Natural killer cell (primary cell): ENCODE results near the gene CHST8. TPM values are rescaled to one million over a fixed set of nuclear protein-coding genes. Genes with fewer than 3 reads are reported as not detected.

Experiments
- ATAC-seq, 3 donors: fragments of 150-1000 bp in 2 of 3; fragments of 200-7000 bp in 1 of 3; cut with Tn5 transposase; 1 replicate in 1 of 3; 2 replicates in 2 of 3; pipeline ENCODE4 v1.10.0; 2021; ENCODE audit warnings: mild to moderate bottlenecking in 2 of 3, moderate library complexity in 2 of 3
- DNase-seq, 2 donors: peaks; one replicate each; pipeline versions ENCODE4 v3.0.0 to v3.0.0-alpha.2; 2013 to 2021; ENCODE audit warnings: mixed read lengths in 1 of 2
- H3K27ac ChIP-seq: one replicate; pipeline ENCODE4 v1.5.1; 2013; ENCODE audit warnings: mild to moderate bottlenecking, low read length
- H3K27me3 ChIP-seq: one replicate; pipeline ENCODE4 v1.6.1; 2013; ENCODE audit warnings: low read length; ENCODE audit not compliant: control insufficient read depth, insufficient read depth
- H3K36me3 ChIP-seq: one replicate; pipeline ENCODE4 v1.6.1; 2013; ENCODE audit warnings: low read length; ENCODE audit not compliant: control insufficient read depth, insufficient read depth
- H3K4me1 ChIP-seq: one replicate; pipeline ENCODE4 v1.6.1; 2013; ENCODE audit warnings: low read length; ENCODE audit not compliant: control insufficient read depth, insufficient read depth
- H3K4me3 ChIP-seq: one replicate; pipeline ENCODE4 v1.5.1; 2013; ENCODE audit warnings: low read length
- H3K9me3 ChIP-seq: one replicate; pipeline ENCODE4 v1.6.1; 2013; ENCODE audit warnings: low read length; ENCODE audit not compliant: control insufficient read depth, insufficient read depth
- H3K27ac Mint-ChIP-seq, 2 donors: one replicate each; pipeline ENCODE4 v1.8.0; 2022; ENCODE audit warnings: mild to moderate bottlenecking in 2 of 2, mixed read lengths in 2 of 2, moderate library complexity in 1 of 2
- H3K27me3 Mint-ChIP-seq, 2 donors: one replicate each; pipeline ENCODE4 v1.8.0; 2022; ENCODE audit warnings: low read depth in 2 of 2, mixed read lengths in 2 of 2
- H3K36me3 Mint-ChIP-seq: one replicate; pipeline ENCODE4 v1.8.0; 2022; ENCODE audit warnings: mixed read lengths
- H3K4me1 Mint-ChIP-seq, 2 donors: one replicate each; pipeline ENCODE4 v1.8.0; 2022; ENCODE audit warnings: mixed read lengths in 2 of 2
- H3K4me3 Mint-ChIP-seq: one replicate; pipeline ENCODE4 v1.8.0; 2022; ENCODE audit warnings: mild to moderate bottlenecking, moderate library complexity, mixed read lengths
- H3K9me3 Mint-ChIP-seq, 2 donors: one replicate each; pipeline ENCODE4 v1.8.0; 2022; ENCODE audit warnings: mixed read lengths in 2 of 2
- WGBS: methylation state at CpG from one replicate; pipeline ENCODE4 v1.1.7; 2013; ENCODE audit warnings: missing lambda C conversion rate; ENCODE audit not compliant: insufficient coverage; 5-methylcytosine and 5-hydroxymethylcytosine counted together
- intact Hi-C: fragments of 100-400 bp; cut with micrococcal nuclease; formaldehyde crosslinking; loops from one replicate; pipeline ENCODE4 v1.14.2; 2022
- total RNA-seq, 4 donors: library from RNA; stranded (reverse); fragments of 120-200 nt in 1 of 4; gene quantifications; one replicate each; pipeline versions ENCODE4 v1.2.3 to v1.2.4, GENCODE V29; 2013 to 2022
- TF ChIP-seq, protein P1 (sequence below): fragments of 200-600 bp; IDR thresholded peaks from one replicate; pipeline ENCODE4 v1.8.0; 2022; ENCODE audit warnings: antibody characterized with exemption

The CHST8 gene
- total RNA-seq, 3 donors from 2014 or later (not counting 1 experiment from before 2014, with no cell fraction given), result not detected

DNA sequence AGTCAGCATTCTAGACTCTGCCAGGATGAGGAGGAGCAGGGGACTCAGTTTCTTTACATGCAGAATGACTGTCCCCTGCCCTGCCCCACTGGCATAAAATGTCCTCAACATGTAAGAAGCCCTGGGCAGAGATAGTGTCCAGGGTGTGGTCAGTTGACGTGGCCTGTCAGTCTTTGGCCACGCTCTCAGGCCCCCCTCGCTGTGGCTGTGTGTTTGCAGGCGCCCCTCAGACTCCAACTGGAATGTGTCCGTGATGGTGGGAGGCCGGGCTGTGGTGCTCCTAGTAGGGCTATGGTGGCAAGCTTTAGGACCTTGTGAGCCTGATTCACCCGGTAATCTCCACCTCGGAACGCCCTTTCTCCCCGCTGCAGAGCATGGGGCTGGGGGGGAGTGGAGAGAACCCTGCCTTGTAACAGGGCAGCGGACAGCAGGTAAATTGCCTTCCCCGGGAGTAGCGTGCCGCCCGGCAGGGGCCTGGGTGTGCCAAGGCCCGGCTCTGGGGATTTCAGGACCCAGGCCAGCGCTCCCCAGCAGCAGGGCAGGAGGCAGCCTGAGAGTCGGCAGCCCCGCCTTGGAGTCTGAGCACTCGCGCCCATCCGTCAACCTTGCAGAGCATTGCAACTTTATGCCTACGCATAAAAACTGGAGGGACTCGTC, 62.3 kb downstream of the CHST8 start:
- Histone ChIP-seq H3K27me3 (no peaks in the 10 kb centered on the region), H3K4me3 (no peak overlapping the region), H3K9me3 (no peaks in the 10 kb centered on the region), H3K27ac (no peak overlapping the region), H3K4me1 (no peaks in the 10 kb centered on the region), H3K36me3 (no peaks in the 10 kb centered on the region)
- no peak overlapping the region for H3K27ac Mint-ChIP-seq
- no peaks in the 10 kb centered on the region for H3K4me1 Mint-ChIP-seq
- no peak overlapping the region for H3K4me3 Mint-ChIP-seq
- ATAC-seq (no peak), DNase-seq (no peak)
- H3K36me3 Mint-ChIP-seq, result no peaks in the 10 kb centered on the region
- 23% methylated on average over 24 of the region's 24 CpGs for WGBS
- intact Hi-C loops, result no loop called here
- TF ChIP-seq, protein P1, sequence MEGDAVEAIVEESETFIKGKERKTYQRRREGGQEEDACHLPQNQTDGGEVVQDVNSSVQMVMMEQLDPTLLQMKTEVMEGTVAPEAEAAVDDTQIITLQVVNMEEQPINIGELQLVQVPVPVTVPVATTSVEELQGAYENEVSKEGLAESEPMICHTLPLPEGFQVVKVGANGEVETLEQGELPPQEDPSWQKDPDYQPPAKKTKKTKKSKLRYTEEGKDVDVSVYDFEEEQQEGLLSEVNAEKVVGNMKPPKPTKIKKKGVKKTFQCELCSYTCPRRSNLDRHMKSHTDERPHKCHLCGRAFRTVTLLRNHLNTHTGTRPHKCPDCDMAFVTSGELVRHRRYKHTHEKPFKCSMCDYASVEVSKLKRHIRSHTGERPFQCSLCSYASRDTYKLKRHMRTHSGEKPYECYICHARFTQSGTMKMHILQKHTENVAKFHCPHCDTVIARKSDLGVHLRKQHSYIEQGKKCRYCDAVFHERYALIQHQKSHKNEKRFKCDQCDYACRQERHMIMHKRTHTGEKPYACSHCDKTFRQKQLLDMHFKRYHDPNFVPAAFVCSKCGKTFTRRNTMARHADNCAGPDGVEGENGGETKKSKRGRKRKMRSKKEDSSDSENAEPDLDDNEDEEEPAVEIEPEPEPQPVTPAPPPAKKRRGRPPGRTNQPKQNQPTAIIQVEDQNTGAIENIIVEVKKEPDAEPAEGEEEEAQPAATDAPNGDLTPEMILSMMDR, result no peak
- H3K9me3 Mint-ChIP-seq, result no peaks in the 10 kb centered on the region
- peaks cover 20 to 29% of the 10 kb centered on the region in 2 donors for H3K27me3 Mint-ChIP-seq

DNA sequence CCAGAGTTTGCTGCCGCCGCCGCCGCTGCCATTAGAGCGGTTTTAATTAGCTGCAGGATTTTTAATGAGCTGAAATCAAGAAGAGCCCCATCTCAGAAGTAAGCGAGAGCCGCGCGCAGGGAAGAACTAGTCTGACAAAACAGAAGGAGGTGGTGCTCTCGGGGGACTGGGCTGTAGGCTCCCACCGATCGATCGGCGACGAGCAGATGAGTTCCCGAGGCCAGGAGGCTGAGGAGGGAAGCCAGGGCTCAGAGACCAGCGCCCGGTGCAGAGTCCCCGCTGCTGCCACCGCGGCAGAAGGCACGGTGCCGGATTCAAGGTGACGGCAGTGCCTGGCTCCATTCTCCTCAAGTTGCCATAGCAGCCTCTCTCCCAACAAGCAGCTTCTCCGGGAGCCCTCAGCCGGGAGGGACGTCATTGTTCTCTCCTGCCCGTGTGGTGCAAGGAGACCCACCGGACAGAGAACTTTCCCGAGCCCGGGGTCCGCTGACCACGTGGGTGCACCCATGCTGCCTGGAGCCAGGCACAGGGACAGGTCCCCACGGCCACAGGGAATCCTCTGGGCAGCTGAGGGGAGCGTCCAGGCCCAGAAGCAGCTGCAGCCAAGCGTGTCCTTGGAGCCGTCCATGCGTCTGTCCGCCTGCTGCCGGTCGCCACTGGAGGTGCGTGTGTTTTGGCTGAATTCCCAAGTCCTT, 62.9 kb downstream of the CHST8 start:
- intact Hi-C loops, result no loop called here
- Mint-ChIP-seq H3K36me3 (no peaks in the 10 kb centered on the region), H3K9me3 (no peaks in the 10 kb centered on the region), H3K27ac (no peak overlapping the region), H3K4me3 (no peak overlapping the region), H3K4me1 (no peaks in the 10 kb centered on the region), H3K27me3 (peaks cover 20 to 29% of the 10 kb centered on the region in 2 donors)
- TF ChIP-seq, protein P1, result no peak
- Histone ChIP-seq H3K4me3 (no peak overlapping the region), H3K4me1 (no peaks in the 10 kb centered on the region), H3K27me3 (no peaks in the 10 kb centered on the region), H3K9me3 (no peaks in the 10 kb centered on the region), H3K36me3 (no peaks in the 10 kb centered on the region), H3K27ac (no peak overlapping the region)
- DNase-seq (no peak), ATAC-seq (no peak)
- 35% methylated on average over 42 of the region's 42 CpGs for WGBS

DNA sequence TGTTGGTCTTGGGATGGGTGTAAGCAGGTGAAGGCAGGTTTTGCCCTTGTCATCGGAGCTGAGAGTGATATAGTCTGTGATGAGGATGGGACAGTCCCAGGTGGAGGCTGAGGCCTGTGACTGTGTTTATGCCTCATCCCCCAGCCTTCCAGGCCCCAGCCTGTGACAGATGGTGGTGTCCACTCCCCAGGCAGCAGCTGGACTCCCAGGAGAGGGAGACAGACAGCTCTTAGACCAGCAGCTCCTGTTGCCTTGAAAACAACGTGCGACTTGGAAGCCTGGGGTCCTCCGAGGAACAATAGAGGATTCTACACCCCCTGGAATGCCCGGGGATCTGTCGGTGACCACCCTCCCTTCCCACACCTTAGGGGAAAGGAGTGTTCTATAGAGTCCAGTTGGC, 63.8 kb downstream of the CHST8 start:
- WGBS, result 83% methylated on average over 4 of the region's 6 CpGs
- H3K9me3 Mint-ChIP-seq, result no peaks in the 10 kb centered on the region
- H3K27me3 Mint-ChIP-seq, result peaks cover 20 to 29% of the 10 kb centered on the region in 2 donors
- H3K27ac Mint-ChIP-seq, result no peak overlapping the region
- Histone ChIP-seq H3K27me3 (no peaks in the 10 kb centered on the region), H3K4me3 (no peak overlapping the region), H3K9me3 (no peaks in the 10 kb centered on the region), H3K27ac (no peak overlapping the region), H3K36me3 (no peaks in the 10 kb centered on the region), H3K4me1 (no peaks in the 10 kb centered on the region)
- intact Hi-C loops, result no loop called here
- ATAC-seq (no peak), DNase-seq (no peak)
- TF ChIP-seq, protein P1, result no peak
- H3K4me3 Mint-ChIP-seq, result no peak overlapping the region
- no peaks in the 10 kb centered on the region for H3K36me3 Mint-ChIP-seq
- H3K4me1 Mint-ChIP-seq, result no peaks in the 10 kb centered on the region
